Vagina (tissue), 2 donors: ENCODE data around the gene HPX. TPM values are rescaled to one million over a fixed set of nuclear protein-coding genes. Genes with fewer than 3 reads are reported as not detected.

Source experiments
- DNase-seq, 2 donors: peaks; one replicate each; pipeline ENCODE4 v3.0.0-alpha.2; 2017; ENCODE audit errors: extremely low spot score in 2 of 2
- H3K27ac ChIP-seq: fragments of 200-600 bp; sonication (generic); one replicate; pipeline ENCODE4 v1.5.1; 2019
- H3K27me3 ChIP-seq: fragments of 200-600 bp; sonication (generic); one replicate; pipeline ENCODE4 v1.5.1; 2019
- H3K36me3 ChIP-seq, 2 donors: fragments of 200-600 bp; sonication (generic); one replicate each; pipeline ENCODE4 v1.5.1; 2017 to 2019
- H3K4me1 ChIP-seq: fragments of 200-600 bp; sonication (generic); one replicate; pipeline ENCODE4 v1.5.1; 2019
- H3K4me3 ChIP-seq, 2 donors: fragments of 200-600 bp; sonication (generic); 1 replicate in 1 of 2; 2 replicates in 1 of 2; pipeline ENCODE4 v1.5.1; 2016 to 2019
- H3K9me3 ChIP-seq: fragments of 200-600 bp; sonication (generic); one replicate; pipeline ENCODE4 v1.5.1; 2019
- POLR2A ChIP-seq, 2 donors: fragments of 450-650 bp; IDR thresholded peaks; one replicate each; pipeline ENCODE4 v1.6.1; 2017; ENCODE audit warnings: antibody characterized with exemption in 2 of 2, mild to moderate bottlenecking in 2 of 2, moderate library complexity in 2 of 2
- POLR2AphosphoS5 ChIP-seq, 2 donors: sonication (generic); formaldehyde crosslinking; IDR thresholded peaks; one replicate each; pipeline ENCODE4 v1.9.0; 2017; ENCODE audit warnings: antibody characterized with exemption in 2 of 2, mild to moderate bottlenecking in 2 of 2, low read depth in 1 of 2; ENCODE audit not compliant: insufficient read depth in 1 of 2
- intact Hi-C: fragments of 100-400 bp; cut with DNase I; formaldehyde crosslinking; loops from one replicate; pipeline ENCODE4 v1.15.1; 2023
- total RNA-seq: library from RNA; depleted of rRNA; stranded (reverse); fragments of >200 nt; gene quantifications from one replicate; pipeline ENCODE4 v1.2.3, GENCODE V29; 2016
- TF ChIP-seq, protein P1 (sequence below), 3 experiments: fragments of 450-650 bp in 2 of 3; fragments of 200-600 bp in 1 of 3; sonication (generic) in 1 of 3; IDR thresholded peaks; one replicate each; pipeline ENCODE4 v1.5.1; 2017 to 2019; ENCODE audit warnings: antibody characterized with exemption in 3 of 3, mild to moderate bottlenecking in 2 of 3, moderate library complexity in 2 of 3

HPX gene
- total RNA-seq, 1 donor from 2014 or later = 0.98 TPM

DNA sequence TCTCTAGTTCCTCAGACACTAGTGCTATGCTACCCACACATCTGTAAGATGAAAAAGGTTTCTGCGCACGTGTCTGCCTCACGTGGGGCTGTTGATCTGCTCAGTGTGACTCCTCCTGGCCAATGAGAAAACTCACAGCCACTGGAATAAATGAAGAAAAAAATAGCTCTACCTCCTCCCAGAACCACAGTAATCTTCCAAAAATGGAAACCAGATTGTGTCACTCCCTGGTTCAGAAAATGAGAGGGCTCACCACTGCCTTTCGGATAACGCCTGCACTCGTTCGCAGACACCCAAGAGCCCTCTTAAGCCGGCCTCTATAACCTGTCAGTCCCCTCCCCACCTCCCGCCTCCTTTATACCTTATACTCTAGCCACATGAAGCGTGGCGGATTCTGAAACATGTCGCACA, 27.0 kb downstream of the HPX start:
- Histone ChIP-seq H3K4me3 (no peak overlapping the region), H3K27ac (no peak overlapping the region), H3K36me3 (peaks cover 0 to 12% of the 10 kb centered on the region in 2 donors), H3K9me3 (no peaks in the 10 kb centered on the region), H3K4me1 (peaks cover 36% of the 10 kb centered on the region), H3K27me3 (no peaks in the 10 kb centered on the region)
- DNase-seq = no peak
- TF ChIP-seq POLR2A (IDR thresholded peaks at IDR 0.05) (no peak), POLR2AphosphoS5 (IDR thresholded peaks at IDR 0.05; ENCODE audit: insufficient read depth in 1 of 2, low read depth in 1 of 2) (no peak)
- TF ChIP-seq, protein P1, sequence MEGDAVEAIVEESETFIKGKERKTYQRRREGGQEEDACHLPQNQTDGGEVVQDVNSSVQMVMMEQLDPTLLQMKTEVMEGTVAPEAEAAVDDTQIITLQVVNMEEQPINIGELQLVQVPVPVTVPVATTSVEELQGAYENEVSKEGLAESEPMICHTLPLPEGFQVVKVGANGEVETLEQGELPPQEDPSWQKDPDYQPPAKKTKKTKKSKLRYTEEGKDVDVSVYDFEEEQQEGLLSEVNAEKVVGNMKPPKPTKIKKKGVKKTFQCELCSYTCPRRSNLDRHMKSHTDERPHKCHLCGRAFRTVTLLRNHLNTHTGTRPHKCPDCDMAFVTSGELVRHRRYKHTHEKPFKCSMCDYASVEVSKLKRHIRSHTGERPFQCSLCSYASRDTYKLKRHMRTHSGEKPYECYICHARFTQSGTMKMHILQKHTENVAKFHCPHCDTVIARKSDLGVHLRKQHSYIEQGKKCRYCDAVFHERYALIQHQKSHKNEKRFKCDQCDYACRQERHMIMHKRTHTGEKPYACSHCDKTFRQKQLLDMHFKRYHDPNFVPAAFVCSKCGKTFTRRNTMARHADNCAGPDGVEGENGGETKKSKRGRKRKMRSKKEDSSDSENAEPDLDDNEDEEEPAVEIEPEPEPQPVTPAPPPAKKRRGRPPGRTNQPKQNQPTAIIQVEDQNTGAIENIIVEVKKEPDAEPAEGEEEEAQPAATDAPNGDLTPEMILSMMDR (IDR thresholded peaks at IDR 0.05) = no peak
- intact Hi-C loops = loop anchor here (2.0 kb wide), 1 partner anchor 17 kb away; no protein-coding TSS in a partner anchor

DNA sequence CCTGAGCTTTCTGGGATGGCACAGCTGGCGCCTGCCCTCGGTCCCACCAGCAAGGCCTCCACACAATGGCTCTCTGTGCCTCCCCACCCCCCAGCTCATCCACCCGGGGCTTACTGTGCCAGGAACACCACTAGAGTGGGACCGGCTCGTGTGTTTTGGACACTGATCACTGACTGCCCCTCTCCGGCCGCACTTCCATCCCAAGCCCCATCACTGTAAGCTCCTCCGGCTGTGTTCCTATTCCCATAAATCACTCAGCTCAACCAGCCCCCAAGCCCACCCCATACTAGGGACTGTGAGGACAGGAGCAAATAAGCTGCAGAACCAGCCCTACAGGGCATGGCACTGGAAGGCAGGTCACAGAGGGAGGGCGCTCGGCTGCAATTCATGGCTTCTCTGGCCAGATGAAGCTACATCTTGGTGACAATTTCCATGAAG, 29.2 kb downstream of the HPX start:
- TF ChIP-seq, protein P1 (IDR thresholded peaks at IDR 0.05) = no peak
- TF ChIP-seq POLR2A (IDR thresholded peaks at IDR 0.05) = no peak
- no peak for TF ChIP-seq POLR2AphosphoS5 (IDR thresholded peaks at IDR 0.05; ENCODE audit: insufficient read depth in 1 of 2, low read depth in 1 of 2)
- Histone ChIP-seq H3K27me3 (no peaks in the 10 kb centered on the region), H3K4me3 (no peak overlapping the region), H3K4me1 (peaks cover 24% of the 10 kb centered on the region), H3K9me3 (no peaks in the 10 kb centered on the region), H3K36me3 (peaks cover 0 to 12% of the 10 kb centered on the region in 2 donors), H3K27ac (no peak overlapping the region)
- intact Hi-C loops = loop anchor here (2.0 kb wide), 1 partner anchor 15 kb away; no protein-coding TSS in a partner anchor
- no peak for DNase-seq

DNA sequence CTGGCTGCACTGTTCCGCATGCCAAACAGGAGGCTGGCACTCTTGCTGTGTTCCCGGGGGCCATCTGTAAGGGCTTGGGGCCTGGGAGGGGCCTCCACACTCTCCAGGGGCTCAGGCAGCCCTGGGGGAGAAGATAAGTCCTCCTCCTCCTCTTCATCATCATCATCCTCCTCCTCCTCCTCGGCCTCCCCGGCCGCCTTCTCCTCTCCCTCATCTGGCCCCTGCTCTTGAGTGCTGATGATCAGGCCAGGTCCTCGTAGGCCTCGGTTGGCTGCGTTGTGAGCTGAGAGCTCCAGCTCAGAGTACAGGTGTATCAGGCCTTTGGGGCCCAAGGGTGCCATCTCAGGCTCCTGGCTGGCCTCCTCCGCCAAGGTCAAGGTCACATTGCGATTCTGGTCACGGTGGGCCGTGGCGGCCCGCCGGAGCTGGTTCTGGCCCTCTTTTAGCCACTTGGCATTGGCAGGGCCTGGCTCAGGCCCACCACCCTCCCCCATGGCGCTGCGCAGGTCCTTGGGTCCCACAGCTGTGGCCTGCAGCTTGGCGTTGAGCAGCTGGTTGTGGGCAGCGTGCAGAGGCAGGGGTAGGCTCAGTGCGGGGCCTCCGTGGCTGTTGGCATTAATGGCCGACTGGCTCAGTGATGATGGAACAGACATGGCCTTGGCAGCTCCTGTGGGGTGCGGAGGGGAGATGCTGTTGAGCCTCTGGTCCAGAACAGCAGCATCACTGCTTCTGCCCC, 29.9 kb downstream of the HPX start:
- no peak overlapping the region for H3K4me3 ChIP-seq
- H3K27ac ChIP-seq = no peak overlapping the region
- no peaks in the 10 kb centered on the region for H3K9me3 ChIP-seq
- intact Hi-C loops = no loop called here
- DNase-seq = no peak
- peaks cover 0 to 12% of the 10 kb centered on the region in 2 donors for H3K36me3 ChIP-seq
- H3K27me3 ChIP-seq = no peaks in the 10 kb centered on the region
- no peak for TF ChIP-seq POLR2A (IDR thresholded peaks at IDR 0.05)
- TF ChIP-seq POLR2AphosphoS5 (IDR thresholded peaks at IDR 0.05; ENCODE audit: insufficient read depth in 1 of 2, low read depth in 1 of 2) = no peak
- TF ChIP-seq, protein P1 (IDR thresholded peaks at IDR 0.05) = no peak
- peaks cover 17% of the 10 kb centered on the region for H3K4me1 ChIP-seq

DNA sequence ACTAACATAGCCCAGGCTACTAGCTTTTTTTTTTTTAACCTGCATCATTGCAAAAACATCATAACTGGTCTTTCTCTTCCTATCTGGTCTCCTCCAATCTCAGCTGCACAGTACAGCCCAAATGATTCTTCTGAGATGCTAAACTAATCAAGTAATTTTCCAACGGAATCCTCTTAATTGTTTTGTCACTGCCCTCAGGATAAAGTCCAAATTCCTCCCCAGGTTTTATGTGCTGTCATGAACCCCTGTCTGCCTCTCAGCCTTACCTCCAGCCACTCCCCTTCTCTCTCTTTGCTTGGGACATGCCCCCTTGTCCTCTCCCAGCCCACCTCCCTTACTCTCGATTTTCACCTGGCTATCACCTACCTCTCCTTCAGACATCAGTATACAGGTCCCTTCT, 34.4 kb downstream of the HPX start:
- H3K4me1 ChIP-seq = peaks cover 18% of the 10 kb centered on the region
- no peaks in the 10 kb centered on the region for H3K27me3 ChIP-seq
- TF ChIP-seq, protein P1 (IDR thresholded peaks at IDR 0.05) = no peak
- no peak for TF ChIP-seq POLR2AphosphoS5 (IDR thresholded peaks at IDR 0.05; ENCODE audit: insufficient read depth in 1 of 2, low read depth in 1 of 2)
- TF ChIP-seq POLR2A (IDR thresholded peaks at IDR 0.05) = no peak
- H3K36me3 ChIP-seq = peaks cover 0 to 15% of the 10 kb centered on the region in 2 donors
- no peak overlapping the region for H3K27ac ChIP-seq
- intact Hi-C loops = no loop called here
- no peak overlapping the region for H3K4me3 ChIP-seq
- no peaks in the 10 kb centered on the region for H3K9me3 ChIP-seq
- DNase-seq = no peak

DNA sequence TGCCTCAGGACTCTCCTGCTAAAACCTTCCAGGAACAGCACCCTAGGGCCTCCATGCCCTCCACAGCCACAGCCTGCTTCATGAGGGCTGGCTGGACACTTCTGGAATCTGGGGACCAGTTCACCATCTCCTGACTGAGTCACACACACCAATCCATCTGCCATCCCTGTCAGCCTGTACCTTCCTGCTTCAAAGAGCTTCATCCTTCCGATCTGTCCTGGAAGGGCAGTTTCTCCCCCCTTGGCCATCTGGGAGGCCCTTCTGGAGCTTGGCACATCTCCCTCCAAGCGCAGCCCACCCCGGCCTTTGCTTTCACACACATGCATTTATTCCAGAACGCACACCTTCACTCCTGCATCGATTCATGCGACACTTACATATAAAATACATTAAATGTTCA, 34.9 kb downstream of the HPX start:
- Histone ChIP-seq H3K9me3 (no peaks in the 10 kb centered on the region), H3K27ac (no peak overlapping the region), H3K27me3 (no peaks in the 10 kb centered on the region), H3K4me3 (no peak overlapping the region), H3K4me1 (peaks cover 18% of the 10 kb centered on the region), H3K36me3 (peaks cover 0 to 18% of the 10 kb centered on the region in 2 donors)
- no peak for DNase-seq
- intact Hi-C loops = no loop called here
- TF ChIP-seq, protein P1 (IDR thresholded peaks at IDR 0.05) = no peak
- no peak for TF ChIP-seq POLR2A (IDR thresholded peaks at IDR 0.05)
- TF ChIP-seq POLR2AphosphoS5 (IDR thresholded peaks at IDR 0.05; ENCODE audit: insufficient read depth in 1 of 2, low read depth in 1 of 2) = no peak
